IMR-90 (cell line): ENCODE measurements around the gene CYGB. TPM values are rescaled to one million over a fixed set of nuclear protein-coding genes. Genes with fewer than 3 reads are reported as not detected.

ENCODE experiments used
- ATAC-seq: fragments of 200-7000 bp; cut with Tn5 transposase; 2 replicates; pipeline ENCODE4 v1.9.1; 2020; ENCODE audit warnings: low read depth, mild to moderate bottlenecking, moderate library complexity
- BruUV-seq: library from RNA; stranded (reverse); fragments of 400-500 nt; replicated peaks from 2 replicates; lab custom pipeline; 2021; lab: Mats Ljungman, UMichigan
- CTCF ChIA-PET: fragments of 300-600 bp; formaldehyde crosslinking; extraction: SDS; loops from one replicate; lab custom pipeline; 2021; ENCODE audit warnings: antibody characterized with exemption; lab: Yijun Ruan, JAX
- POLR2A ChIA-PET: fragments of 300-600 bp; sonication (Branson Sonifier 250); formaldehyde crosslinking; loops from one replicate; lab custom pipeline; 2022; ENCODE audit warnings: antibody characterized with exemption; ENCODE audit not compliant: unreplicated experiment; lab: Charles Lee
- DNase-seq: peaks from one replicate; pipeline ENCODE4 v3.0.0; 2013
- H2AFZ ChIP-seq: replicated peaks from 2 replicates; pipeline ENCODE3; 2013; ENCODE audit warnings: low read length, mild to moderate bottlenecking; ENCODE audit not compliant: poor library complexity
- H2AK5ac ChIP-seq: 2 replicates; pipeline ENCODE4 v1.6.1; 2013; ENCODE audit warnings: low read depth, low read length, inconsistent platforms
- H2AK9ac ChIP-seq: replicated peaks from 2 replicates; pipeline ENCODE3; 2013; ENCODE audit warnings: mild to moderate bottlenecking, low read depth, low read length, moderate library complexity; ENCODE audit not compliant: poor library complexity
- H2BK120ac ChIP-seq: 2 replicates; pipeline ENCODE4 v1.6.1; 2013; ENCODE audit warnings: low read depth, low read length, inconsistent platforms
- H2BK15ac ChIP-seq: 3 replicates; pipeline ENCODE4 v1.6.1; 2013; ENCODE audit warnings: low read depth, low read length, inconsistent platforms
- H2BK20ac ChIP-seq: 2 replicates; pipeline ENCODE4 v1.6.1; 2013; ENCODE audit warnings: low read depth, mild to moderate bottlenecking, inconsistent platforms, low read length, moderate library complexity
- H2BK5ac ChIP-seq: 2 replicates; pipeline ENCODE4 v1.6.1; 2013; ENCODE audit warnings: mild to moderate bottlenecking, low read depth, low read length, inconsistent platforms; ENCODE audit not compliant: poor library complexity, severe bottlenecking
- H3K14ac ChIP-seq: replicated peaks from 2 replicates; pipeline ENCODE4 v1.6.1; 2013; ENCODE audit warnings: low read depth, low read length, inconsistent platforms
- H3K18ac ChIP-seq: 2 replicates; pipeline ENCODE4 v1.6.1; 2013; ENCODE audit warnings: low read depth, low read length, control low read depth
- H3K23ac ChIP-seq: 2 replicates; pipeline ENCODE4 v1.6.1; 2013; ENCODE audit warnings: low read depth, low read length, inconsistent platforms
- H3K27ac ChIP-seq: 2 replicates; pipeline ENCODE4 v1.5.1; 2013; ENCODE audit warnings: mild to moderate bottlenecking, control low read depth, low read length; ENCODE audit not compliant: insufficient read depth
- H3K27me3 ChIP-seq: 2 replicates; pipeline ENCODE4 v1.6.1; 2013; ENCODE audit warnings: low read length; ENCODE audit not compliant: control insufficient read depth, insufficient read depth
- H3K36me3 ChIP-seq: 2 replicates; pipeline ENCODE4 v1.6.1; 2013; ENCODE audit warnings: low read length, mixed read lengths; ENCODE audit not compliant: control insufficient read depth, insufficient read depth
- H3K4ac ChIP-seq: 2 replicates; pipeline ENCODE4 v1.6.1; 2013; ENCODE audit warnings: low read depth, low read length, inconsistent platforms
- H3K4me1 ChIP-seq: 2 replicates; pipeline ENCODE4 v1.6.1; 2013; ENCODE audit warnings: low read length, mixed read lengths; ENCODE audit not compliant: control insufficient read depth, insufficient read depth
- H3K4me2 ChIP-seq: 2 replicates; pipeline ENCODE4 v1.6.1; 2013; ENCODE audit warnings: low read depth, mild to moderate bottlenecking, control low read depth, low read length, moderate library complexity
- H3K4me3 ChIP-seq: 2 replicates; pipeline ENCODE4 v1.5.1; 2013; ENCODE audit warnings: low read depth, mild to moderate bottlenecking, control low read depth, low read length, moderate library complexity; ENCODE audit not compliant: insufficient read depth
- H3K56ac ChIP-seq: 2 replicates; pipeline ENCODE4 v1.6.1; 2013; ENCODE audit warnings: low read length, inconsistent platforms; ENCODE audit not compliant: insufficient read depth; ENCODE audit errors: extremely low read depth
- H3K79me1 ChIP-seq, 2 experiments: 2 replicates each; pipeline ENCODE4 v1.6.1; 2013; ENCODE audit warnings: low read length in 2 of 2, inconsistent platforms in 1 of 2, low read depth in 1 of 2
- H3K9ac ChIP-seq: 2 replicates; pipeline ENCODE4 v1.6.1; 2013; ENCODE audit warnings: low read depth, low read length, control low read depth
- H3K9me1 ChIP-seq: 2 replicates; pipeline ENCODE4 v1.6.1; 2013; ENCODE audit warnings: low read length, inconsistent platforms; ENCODE audit not compliant: insufficient read depth
- H3K9me3 ChIP-seq: 2 replicates; pipeline ENCODE4 v1.6.1; 2013; ENCODE audit warnings: low read length; ENCODE audit not compliant: control insufficient read depth, insufficient read depth
- H4K20me1 ChIP-seq: 2 replicates; pipeline ENCODE4 v1.6.1; 2013; ENCODE audit warnings: low read length, inconsistent platforms; ENCODE audit not compliant: insufficient read depth
- H4K5ac ChIP-seq: 2 replicates; pipeline ENCODE4 v1.6.1; 2013; ENCODE audit warnings: mild to moderate bottlenecking, low read depth, low read length, control low read depth
- H4K8ac ChIP-seq, 2 experiments: 2 replicates each; pipeline ENCODE4 v1.6.1; 2013; ENCODE audit warnings: low read depth in 2 of 2, low read length in 2 of 2, control low read depth in 1 of 2, inconsistent platforms in 1 of 2
- H4K91ac ChIP-seq: 2 replicates; pipeline ENCODE4 v1.6.1; 2013; ENCODE audit warnings: low read depth, low read length, inconsistent platforms; ENCODE audit not compliant: insufficient read depth
- CHD1 ChIP-seq: IDR thresholded peaks from 2 replicates; pipeline ENCODE4 v1.6.1; 2012; ENCODE audit warnings: low read depth, low read length, improper control_type of control experiment
- MXI1 ChIP-seq: IDR thresholded peaks from 2 replicates; pipeline ENCODE4 v1.6.1; 2012; ENCODE audit warnings: low read depth, mild to moderate bottlenecking, low read length, moderate library complexity, borderline replicate concordance
- RCOR1 ChIP-seq: IDR thresholded peaks from 2 replicates; pipeline ENCODE4 v1.6.1; 2012; ENCODE audit warnings: mild to moderate bottlenecking, low read length, improper control_type of control experiment; ENCODE audit not compliant: insufficient replicate concordance
- RFX5 ChIP-seq: IDR thresholded peaks from 2 replicates; pipeline ENCODE4 v1.8.0; 2012; ENCODE audit warnings: low read depth, mild to moderate bottlenecking, low read length, moderate library complexity
- WGBS, 2 experiments: methylation state at CpG; one replicate each; pipeline versions ENCODE4 v1.1.5 to v1.1.7; 2013; ENCODE audit warnings: missing lambda C conversion rate in 2 of 2; ENCODE audit not compliant: insufficient read length in 1 of 2; ENCODE audit errors: extremely low coverage in 2 of 2; 5-methylcytosine and 5-hydroxymethylcytosine counted together
- dilution Hi-C: fragments of 300-500 bp; cut with HindIII; formaldehyde crosslinking; loops from one replicate; pipeline ENCODE4 v1.14.3; 2018; ENCODE audit warnings: low sequenced_read_pairs; ENCODE audit not compliant: unreplicated experiment
- in situ Hi-C: fragments of 300-500 bp; cut with MboI; formaldehyde crosslinking; loops from 3 replicates; pipeline ENCODE4 v1.14.3; 2019; ENCODE audit warnings: low sequenced_read_pairs, inconsistent platforms, mixed read lengths
- intact Hi-C: fragments of 100-400 bp; cut with micrococcal nuclease; formaldehyde crosslinking; loops from 2 replicates; pipeline ENCODE4 v1.10.0; 2022
- polyA plus RNA-seq, 3 experiments: library from polyadenylated mRNA; depleted of rRNA; stranded (reverse); fragments of >200 nt; gene quantifications; 2 replicates each; pipeline ENCODE4 v1.2.3, GENCODE V29; 2012; ENCODE audit warnings: low replicate concordance in 1 of 3
- total RNA-seq: library from RNA; depleted of rRNA; stranded (reverse); fragments of >200 nt; gene quantifications from 2 replicates; pipeline ENCODE4 v1.2.3, GENCODE V29; 2012
- TF ChIP-seq, protein P1 (sequence below): conservative IDR thresholded peaks from 2 replicates; pipeline ENCODE4 v1.5.1; 2012; ENCODE audit warnings: mild to moderate bottlenecking, low read depth, low read length, improper control_type of control experiment
- TF ChIP-seq, protein P2 (sequence below): fragments of 150-350 bp; IDR thresholded peaks from 2 replicates; pipeline ENCODE4 v1.6.1; 2017; ENCODE audit warnings: mild to moderate bottlenecking, antibody characterized with exemption, low read length, low read depth
- TF ChIP-seq, protein P3 (sequence below): fragments of 150-350 bp; IDR thresholded peaks from 2 replicates; pipeline ENCODE4 v1.6.1; 2016; ENCODE audit warnings: low read depth, mild to moderate bottlenecking, low read length, moderate library complexity, borderline replicate concordance

Gene CYGB
- total and polyA plus RNA-seq, 2 of the 4 experiments (the other 2 are of a cell fraction) = 1.3 to 2.9 TPM

DNA sequence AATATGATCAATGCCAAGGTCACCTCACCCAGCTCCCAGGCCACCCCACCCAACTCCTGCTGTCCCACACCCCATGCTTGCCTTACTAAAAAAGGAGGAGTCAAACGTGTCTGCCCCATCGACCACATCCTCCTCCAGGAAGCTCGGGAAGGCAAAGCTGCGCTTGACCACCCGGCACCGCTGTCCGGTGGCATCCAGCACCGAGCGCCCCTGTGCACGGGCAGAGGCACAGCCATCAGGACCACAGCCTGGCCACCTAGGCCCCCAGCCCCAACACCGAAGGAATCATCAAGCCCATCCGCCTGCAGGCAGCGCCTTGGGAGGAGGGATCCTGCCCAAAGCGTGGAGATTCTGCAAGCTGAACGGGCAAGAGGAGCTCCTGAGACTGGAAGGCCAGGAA is 59.9 kb downstream of the CYGB start:
- no peaks in the 10 kb centered on the region for H3K27me3 ChIP-seq
- H4K91ac ChIP-seq = no peak overlapping the region
- H4K8ac ChIP-seq = no peak overlapping the region
- H3K18ac ChIP-seq = no peak overlapping the region
- ATAC-seq = no peak
- H3K27ac ChIP-seq = no peak overlapping the region
- no peaks in the 10 kb centered on the region for H3K79me1 ChIP-seq
- H3K23ac ChIP-seq = no peak overlapping the region
- H4K5ac ChIP-seq = no peak overlapping the region
- H3K9ac ChIP-seq = no peak overlapping the region
- H2AK9ac ChIP-seq = peak overlapping the region; percentile 55
- DNase-seq = no peak
- TF ChIP-seq CHD1 (no peak), RCOR1 (no peak), RFX5 (no peak), MXI1 (no peak)
- TF ChIP-seq, protein P1, sequence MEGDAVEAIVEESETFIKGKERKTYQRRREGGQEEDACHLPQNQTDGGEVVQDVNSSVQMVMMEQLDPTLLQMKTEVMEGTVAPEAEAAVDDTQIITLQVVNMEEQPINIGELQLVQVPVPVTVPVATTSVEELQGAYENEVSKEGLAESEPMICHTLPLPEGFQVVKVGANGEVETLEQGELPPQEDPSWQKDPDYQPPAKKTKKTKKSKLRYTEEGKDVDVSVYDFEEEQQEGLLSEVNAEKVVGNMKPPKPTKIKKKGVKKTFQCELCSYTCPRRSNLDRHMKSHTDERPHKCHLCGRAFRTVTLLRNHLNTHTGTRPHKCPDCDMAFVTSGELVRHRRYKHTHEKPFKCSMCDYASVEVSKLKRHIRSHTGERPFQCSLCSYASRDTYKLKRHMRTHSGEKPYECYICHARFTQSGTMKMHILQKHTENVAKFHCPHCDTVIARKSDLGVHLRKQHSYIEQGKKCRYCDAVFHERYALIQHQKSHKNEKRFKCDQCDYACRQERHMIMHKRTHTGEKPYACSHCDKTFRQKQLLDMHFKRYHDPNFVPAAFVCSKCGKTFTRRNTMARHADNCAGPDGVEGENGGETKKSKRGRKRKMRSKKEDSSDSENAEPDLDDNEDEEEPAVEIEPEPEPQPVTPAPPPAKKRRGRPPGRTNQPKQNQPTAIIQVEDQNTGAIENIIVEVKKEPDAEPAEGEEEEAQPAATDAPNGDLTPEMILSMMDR = no peak
- TF ChIP-seq, protein P2, sequence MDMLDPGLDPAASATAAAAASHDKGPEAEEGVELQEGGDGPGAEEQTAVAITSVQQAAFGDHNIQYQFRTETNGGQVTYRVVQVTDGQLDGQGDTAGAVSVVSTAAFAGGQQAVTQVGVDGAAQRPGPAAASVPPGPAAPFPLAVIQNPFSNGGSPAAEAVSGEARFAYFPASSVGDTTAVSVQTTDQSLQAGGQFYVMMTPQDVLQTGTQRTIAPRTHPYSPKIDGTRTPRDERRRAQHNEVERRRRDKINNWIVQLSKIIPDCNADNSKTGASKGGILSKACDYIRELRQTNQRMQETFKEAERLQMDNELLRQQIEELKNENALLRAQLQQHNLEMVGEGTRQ = no peak
- TF ChIP-seq, protein P3, sequence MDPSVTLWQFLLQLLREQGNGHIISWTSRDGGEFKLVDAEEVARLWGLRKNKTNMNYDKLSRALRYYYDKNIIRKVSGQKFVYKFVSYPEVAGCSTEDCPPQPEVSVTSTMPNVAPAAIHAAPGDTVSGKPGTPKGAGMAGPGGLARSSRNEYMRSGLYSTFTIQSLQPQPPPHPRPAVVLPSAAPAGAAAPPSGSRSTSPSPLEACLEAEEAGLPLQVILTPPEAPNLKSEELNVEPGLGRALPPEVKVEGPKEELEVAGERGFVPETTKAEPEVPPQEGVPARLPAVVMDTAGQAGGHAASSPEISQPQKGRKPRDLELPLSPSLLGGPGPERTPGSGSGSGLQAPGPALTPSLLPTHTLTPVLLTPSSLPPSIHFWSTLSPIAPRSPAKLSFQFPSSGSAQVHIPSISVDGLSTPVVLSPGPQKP = no peak
- H3K9me3 ChIP-seq = no peaks in the 10 kb centered on the region
- no peak overlapping the region for H2BK20ac ChIP-seq
- H3K9me1 ChIP-seq = peaks cover 2% of the 10 kb centered on the region; the same call in 1 of the 2 replicates
- H2BK120ac ChIP-seq = no peak overlapping the region
- no peak overlapping the region for H3K4me3 ChIP-seq
- H4K20me1 ChIP-seq = no peaks in the 10 kb centered on the region
- BruUV-seq = no TSS peak
- H3K4me1 ChIP-seq = no peaks in the 10 kb centered on the region; the same call in 1 of the 2 replicates
- no peak overlapping the region for H2BK15ac ChIP-seq
- WGBS, 2 experiments = 93% methylated on average over 8 of the region's 15 CpGs; no CpG with 5 or more reads in 1 of the 2 experiments
- no peak overlapping the region for H2AK5ac ChIP-seq
- H3K14ac ChIP-seq = no peak overlapping the region
- H3K36me3 ChIP-seq = no peaks in the 10 kb centered on the region
- ChIA-PET CTCF (no interaction called here), POLR2A (no interaction called here)
- H2AFZ ChIP-seq = no peak overlapping the region
- H3K4me2 ChIP-seq = no peak overlapping the region
- dilution Hi-C loops = no loop called here
- no peak overlapping the region for H3K56ac ChIP-seq
- H3K4ac ChIP-seq = no peak overlapping the region
- in situ Hi-C loops = no loop called here
- intact Hi-C loops = no loop called here
- no peak overlapping the region for H2BK5ac ChIP-seq
